Measurements from ENCODE around the gene NDUFS2. TPM values are rescaled to one million over a fixed set of nuclear protein-coding genes. Genes with fewer than 3 reads are reported as not detected.

Gene NDUFS2
- total RNA-seq, 4 donors from 2014 or later = 206 to 260 (median 226) TPM

DNA sequence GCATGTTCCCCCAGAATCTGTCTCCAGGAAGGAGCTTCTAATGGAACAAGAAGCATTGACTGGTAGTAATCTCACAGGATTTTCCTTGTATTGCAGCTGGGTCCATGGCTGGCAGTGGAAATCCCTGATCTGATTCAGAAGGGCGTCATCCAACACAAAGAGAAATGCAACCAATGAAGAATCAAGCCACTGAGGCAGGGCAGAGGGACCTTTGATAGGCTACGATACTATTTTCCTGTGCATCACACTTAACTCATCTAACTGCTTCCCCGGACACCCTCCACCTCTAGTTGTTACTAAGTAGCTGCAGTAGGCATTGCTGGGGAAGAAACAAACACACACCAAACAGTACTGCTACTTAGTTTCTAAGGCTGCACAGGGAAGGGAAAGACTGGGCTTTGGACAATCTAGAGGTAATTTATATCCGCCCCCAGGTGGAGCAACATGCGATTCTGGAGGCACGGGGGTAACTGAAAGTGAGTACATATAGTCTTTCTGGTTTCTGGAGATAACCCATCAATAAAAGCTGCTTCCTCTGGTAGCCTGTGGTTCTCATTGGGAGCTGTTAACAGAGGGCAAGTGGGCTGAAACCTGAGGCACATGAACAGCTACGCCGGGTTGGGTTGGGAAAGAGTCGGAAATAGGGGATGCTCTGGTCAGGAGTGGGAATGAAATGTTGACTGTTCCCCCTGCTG is 43.7 kb upstream of the NDUFS2 start:
- intact Hi-C loops (cut with DNase I; ENCODE audit: low total_unique reads) (loop anchor here (1.0 to 10.0 kb wide), 3 partner anchors 26 to 814 kb away; partner anchors contain the start of genes COPA, DEDD and NCSTN), in situ Hi-C loops (cut with MboI; ENCODE audit: low sequenced_read_pairs in 4 of 4) (loop anchor here in 1 of 4 donors (10.0 kb wide), 1 partner anchor 114 kb away; the partner anchor contains the start of gene USF1)
- Histone ChIP-seq H3K9me3 (no peaks in the 10 kb centered on the region), H3K27ac (peak overlapping the region; percentile 90 to 95 (median 92)), H3K27me3 (no peaks in the 10 kb centered on the region), H3K4me1 (peaks cover 25 to 33% of the 10 kb centered on the region in 2 donors), H3K36me3 (peaks cover 0 to 39% of the 10 kb centered on the region in 2 donors), H3K4me3 (peak overlapping the region; percentile 82 to 100 (median 95))
- ATAC-seq (no peak), DNase-seq (no peak)
- TF ChIP-seq CTCF (IDR thresholded peaks at IDR 0.05 in 4 of 5, conservative IDR thresholded peaks at IDR 0.05 in 1 of 5) = no peak
- TF ChIP-seq POLR2A (IDR thresholded peaks at IDR 0.05) = no peak

- peaks cover 0 to 46% of the 10 kb centered on the region in 2 donors for H3K36me3 ChIP-seq
- H3K27me3 ChIP-seq = no peaks in the 10 kb centered on the region
- ATAC-seq = peak; percentile 96 to 97
- TF ChIP-seq POLR2A (IDR thresholded peaks at IDR 0.05) = peak; percentile 47 to 54
- peak in 2 of 5 experiments; percentile 10 to 32 for TF ChIP-seq CTCF (IDR thresholded peaks at IDR 0.05 in 4 of 5, conservative IDR thresholded peaks at IDR 0.05 in 1 of 5)
- H3K4me3 ChIP-seq = peak within 1 kb of the TSS; percentile 82 to 100 (median 95)
- H3K4me1 ChIP-seq = peaks cover 25 to 31% of the 10 kb centered on the region in 2 donors
- peak; percentile 88 to 89 for DNase-seq
- H3K27ac ChIP-seq = peak within 1 kb of the TSS; percentile 90 to 95 (median 92)
- in situ Hi-C loops (cut with MboI; ENCODE audit: low sequenced_read_pairs in 4 of 4) = loop anchor here in 1 of 4 donors (10.0 kb wide), 1 partner anchor 114 kb away; the partner anchor contains the start of gene USF1
- no peaks in the 10 kb centered on the region for H3K9me3 ChIP-seq
- intact Hi-C loops (cut with DNase I; ENCODE audit: low total_unique reads) = loop anchor here (1.0 to 10.0 kb wide), 3 partner anchors 27 to 814 kb away; partner anchors contain the start of genes COPA, DEDD and NCSTN
These were observed 42.9 kb upstream of the NDUFS2 start, which contains the start of gene USP21 for GRCh38 chr1:161159087-161159912. Gene USP21, plus strand, starts transcription at chr1:161159500. Its CDS starts 1,141 bp downstream, at chr1:161160641.

- intact Hi-C loops (cut with DNase I; ENCODE audit: low total_unique reads) (loop anchor here (1.0 to 10.0 kb wide), 3 partner anchors 28 to 815 kb away; partner anchors contain the start of genes COPA, DEDD and NCSTN), in situ Hi-C loops (cut with MboI; ENCODE audit: low sequenced_read_pairs in 4 of 4) (loop anchor here in 1 of 4 donors (10.0 kb wide), 1 partner anchor 115 kb away; the partner anchor contains the start of gene USF1)
- H3K36me3 ChIP-seq = peaks cover 0 to 52% of the 10 kb centered on the region in 2 donors
- peaks cover 20 to 26% of the 10 kb centered on the region in 2 donors for H3K4me1 ChIP-seq
- DNase-seq = no peak
- H3K9me3 ChIP-seq = no peaks in the 10 kb centered on the region
- peak overlapping the region; percentile 82 to 100 (median 95) for H3K4me3 ChIP-seq
- peak overlapping the region; percentile 90 to 95 (median 92) for H3K27ac ChIP-seq
- no peak for ATAC-seq
- TF ChIP-seq CTCF (IDR thresholded peaks at IDR 0.05 in 4 of 5, conservative IDR thresholded peaks at IDR 0.05 in 1 of 5) = no peak
- TF ChIP-seq POLR2A (IDR thresholded peaks at IDR 0.05) = no peak
- H3K27me3 ChIP-seq = no peaks in the 10 kb centered on the region
These were observed 42.3 kb upstream of the NDUFS2 start for GRCh38 chr1:161159913-161160243.

DNA sequence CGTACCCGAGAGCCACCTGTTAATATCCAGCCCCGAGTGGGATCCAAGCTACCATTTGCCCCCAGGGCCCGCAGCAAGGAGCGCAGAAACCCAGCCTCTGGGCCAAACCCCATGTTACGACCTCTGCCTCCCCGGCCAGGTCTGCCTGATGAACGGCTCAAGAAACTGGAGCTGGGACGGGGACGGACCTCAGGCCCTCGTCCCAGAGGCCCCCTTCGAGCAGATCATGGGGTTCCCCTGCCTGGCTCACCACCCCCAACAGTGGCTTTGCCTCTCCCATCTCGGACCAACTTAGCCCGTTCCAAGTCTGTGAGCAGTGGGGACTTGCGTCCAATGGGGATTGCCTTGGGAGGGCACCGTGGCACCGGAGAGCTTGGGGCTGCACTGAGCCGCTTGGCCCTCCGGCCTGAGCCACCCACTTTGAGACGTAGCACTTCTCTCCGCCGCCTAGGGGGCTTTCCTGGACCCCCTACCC is 41.5 kb upstream of the NDUFS2 start:
- Histone ChIP-seq H3K27me3 (no peaks in the 10 kb centered on the region), H3K36me3 (peaks cover 0 to 52% of the 10 kb centered on the region in 2 donors), H3K4me1 (peaks cover 25 to 33% of the 10 kb centered on the region in 2 donors), H3K9me3 (no peaks in the 10 kb centered on the region), H3K4me3 (peak overlapping the region in 1 of 4 donors; percentile 100), H3K27ac (peak overlapping the region in 1 of 4 donors; percentile 95)
- intact Hi-C loops (cut with DNase I; ENCODE audit: low total_unique reads) (no loop called here), in situ Hi-C loops (cut with MboI; ENCODE audit: low sequenced_read_pairs in 4 of 4) (no loop called here)
- TF ChIP-seq POLR2A (IDR thresholded peaks at IDR 0.05) (no peak), CTCF (IDR thresholded peaks at IDR 0.05 in 4 of 5, conservative IDR thresholded peaks at IDR 0.05 in 1 of 5) (no peak)
- DNase-seq (no peak), ATAC-seq (no peak)

Data from gastrocnemius medialis (tissue), 4 donors.